H1 (cell line): ENCODE measurements around the gene MAML1. TPM values are rescaled to one million over a fixed set of nuclear protein-coding genes. Genes with fewer than 3 reads are reported as not detected.

Source experiments
- BCL11A ChIP-seq, 2 experiments: IDR thresholded peaks; one replicate each; pipeline ENCODE4 v1.6.1; 2011; ENCODE audit warnings: low read depth in 2 of 2, low read length in 2 of 2, mild to moderate bottlenecking in 2 of 2
- CBX8 ChIP-seq: fragments of 300-800, 300-1000 bp; sonication (generic); IDR thresholded peaks from 2 replicates; pipeline ENCODE4 v1.7.1; 2016; ENCODE audit warnings: low read depth, low read length, borderline replicate concordance
- CHD2 ChIP-seq: IDR thresholded peaks from 2 replicates; pipeline ENCODE4 v1.6.1; 2012; ENCODE audit warnings: low read length, improper control_type of control experiment
- CTCF ChIP-seq, 3 experiments: IDR thresholded peaks; 1 replicate in 2 of 3; 2 replicates in 1 of 3; pipeline versions ENCODE4 v1.5.1 to v1.6.1; 2011; ENCODE audit warnings: low read length in 3 of 3, mild to moderate bottlenecking in 3 of 3, inconsistent platforms in 2 of 3, low read depth in 1 of 3, moderate library complexity in 1 of 3; ENCODE audit not compliant: insufficient read depth in 1 of 3; ENCODE audit errors: control extremely low read depth in 1 of 3
- EP300 ChIP-seq, 2 experiments: IDR thresholded peaks; 1 replicate in 1 of 2; 2 replicates in 1 of 2; pipeline ENCODE4 v1.6.1; 2011 to 2012; ENCODE audit warnings: low read depth in 2 of 2, low read length in 2 of 2, mild to moderate bottlenecking in 2 of 2, borderline replicate concordance in 1 of 2, inconsistent platforms in 1 of 2, moderate library complexity in 1 of 2
- GABPA ChIP-seq: IDR thresholded peaks from 2 replicates; pipeline ENCODE4 v1.6.1; 2011; ENCODE audit warnings: mild to moderate bottlenecking, low read length, moderate library complexity, borderline replicate concordance; ENCODE audit not compliant: insufficient read depth
- GTF2F1 ChIP-seq: IDR thresholded peaks from 2 replicates; pipeline ENCODE4 v1.6.1; 2012; ENCODE audit warnings: low read depth, low read length, improper control_type of control experiment, borderline replicate concordance
- MAFK ChIP-seq: IDR thresholded peaks from 2 replicates; pipeline ENCODE4 v1.6.1; 2012; ENCODE audit warnings: low read depth, mild to moderate bottlenecking, improper control_type of control experiment, low read length
- POLR2A ChIP-seq, 2 experiments: IDR thresholded peaks; 1 replicate in 1 of 2; 2 replicates in 1 of 2; pipeline ENCODE4 v1.6.1; 2011; ENCODE audit warnings: low read depth in 2 of 2, low read length in 2 of 2, mild to moderate bottlenecking in 2 of 2; ENCODE audit errors: control extremely low read depth in 1 of 2
- POLR2AphosphoS5 ChIP-seq: IDR thresholded peaks from 2 replicates; pipeline ENCODE4 v1.6.1; 2011; ENCODE audit warnings: low read depth, low read length
- POU5F1 ChIP-seq: IDR thresholded peaks from 2 replicates; pipeline ENCODE4 v1.6.1; 2011; ENCODE audit warnings: low read depth, mild to moderate bottlenecking, low read length, moderate library complexity
- RAD21 ChIP-seq, 2 experiments: IDR thresholded peaks in 1 of 2; conservative IDR thresholded peaks in 1 of 2; 2 replicates each; pipeline ENCODE4 v1.6.1; 2011; ENCODE audit warnings: low read depth in 2 of 2, low read length in 2 of 2, improper control_type of control experiment in 1 of 2, inconsistent platforms in 1 of 2, mild to moderate bottlenecking in 1 of 2, moderate library complexity in 1 of 2
- RFX5 ChIP-seq: IDR thresholded peaks from 2 replicates; pipeline ENCODE4 v1.6.1; 2011; ENCODE audit warnings: low read depth, low read length, improper control_type of control experiment, borderline replicate concordance
- RNF2 ChIP-seq: fragments of 200-900, 300-1000 bp; sonication (generic); IDR thresholded peaks from 2 replicates; pipeline ENCODE4 v1.7.1; 2016; ENCODE audit warnings: borderline replicate concordance, low read depth, mild to moderate bottlenecking, antibody characterized with exemption, low read length; ENCODE audit not compliant: poor library complexity, severe bottlenecking; ENCODE audit errors: missing control alignments
- RXRA ChIP-seq: IDR thresholded peaks from 2 replicates; pipeline ENCODE4 v1.6.1; 2011; ENCODE audit warnings: low read depth, mild to moderate bottlenecking, low read length, moderate library complexity; ENCODE audit not compliant: insufficient read depth
- SAP30 ChIP-seq: fragments of 300-600 bp; sonication (generic); IDR thresholded peaks from 2 replicates; pipeline ENCODE4 v1.7.1; 2012; ENCODE audit warnings: low read length, moderate library complexity, mild to moderate bottlenecking, inconsistent platforms; ENCODE audit not compliant: insufficient read depth, insufficient replicate concordance
- SP4 ChIP-seq: IDR thresholded peaks from 2 replicates; pipeline ENCODE4 v1.6.1; 2012; ENCODE audit warnings: low read length, inconsistent platforms
- TCF12 ChIP-seq: IDR thresholded peaks from 2 replicates; pipeline ENCODE4 v1.6.1; 2011; ENCODE audit warnings: low read depth, mild to moderate bottlenecking, low read length
- polyA plus RNA-seq, 7 experiments: library from polyadenylated mRNA; depleted of rRNA in 3 of 7; stranded (reverse) in 5 of 7; unstranded in 2 of 7; fragments of >200 nt in 5 of 7; fragments of 200-250 nt in 2 of 7; gene quantifications; 1 replicate in 5 of 7; 2 replicates in 1 of 7; 4 replicates in 1 of 7; pipeline versions ENCODE4 v1.2.1 to v1.2.3, GENCODE V29; 2011 to 2013; ENCODE audit warnings: missing spikeins in 2 of 7, mixed read lengths in 2 of 7
- total RNA-seq: library from RNA; stranded (reverse); fragmentation: NEBNext Ultra II Directional; extraction: Animal tissue kit (Norgen Biotek cat#: 25700); gene quantifications from 2 replicates; pipeline ENCODE4 v1.2.1, GENCODE V29; 2021

The MAML1 gene
- total and polyA plus RNA-seq, 2 of the 8 experiments (the other 6 are each of a cell fraction or from before 2014, with no cell fraction given) = 17.1 to 41.9 TPM

GRCh38 chr5:179698935-179699615 is 33.5 kb upstream of the MAML1 start, which contains the start of gene CANX (continued):
- no peak for TF ChIP-seq CTCF (IDR thresholded peaks at IDR 0.05; ENCODE audit: control extremely low read depth in 1 of 3, insufficient read depth in 1 of 3, low read depth in 1 of 3, low read length in 3 of 3)
- TF ChIP-seq CHD2 = no peak
- no peak for TF ChIP-seq RNF2
- TF ChIP-seq TCF12 = no peak
- no peak for TF ChIP-seq POU5F1
- no peak for TF ChIP-seq MAFK
- no peak for TF ChIP-seq EP300 (IDR thresholded peaks at IDR 0.05; ENCODE audit: borderline replicate concordance in 1 of 2, low read depth in 2 of 2, low read length in 2 of 2)
- no peak for TF ChIP-seq GABPA
- no peak for TF ChIP-seq CBX8
- TF ChIP-seq BCL11A (IDR thresholded peaks at IDR 0.05; ENCODE audit: low read depth in 2 of 2, low read length in 2 of 2) = no peak
- no peak for TF ChIP-seq SP4
- TF ChIP-seq RAD21 (IDR thresholded peaks at IDR 0.05 in 1 of 2, conservative IDR thresholded peaks at IDR 0.05 in 1 of 2; ENCODE audit: low read depth in 2 of 2, low read length in 2 of 2) = no peak
- TF ChIP-seq RXRA = no peak
- TF ChIP-seq SAP30 = no peak
- TF ChIP-seq POLR2A (IDR thresholded peaks at IDR 0.05; ENCODE audit: control extremely low read depth in 1 of 2, low read depth in 2 of 2, low read length in 2 of 2) = peak; percentile 78 to 88; a peak in 2 of 3 replicates
- TF ChIP-seq RFX5 = no peak
- peak; percentile 31; the same call in 1 of the 2 replicates for TF ChIP-seq GTF2F1
- no peak; the same call in 1 of the 2 replicates for TF ChIP-seq POLR2AphosphoS5
